ENCODE measurements around the gene FLACC1.

FLACC1 gene

GRCh38 chr2:201357221-201357620 lies at the start of gene FLACC1:
TSS of gene FLACC1 (minus strand) at chr2:201357345. CDS start at chr2:201351404, 5,941 bp downstream.
- in situ Hi-C loops (cut with HindIII; ENCODE audit: low sequenced_read_pairs): no loop called here

GRCh38 chr2:201406077-201406662 lies 49.0 kb upstream of the FLACC1 start:
- in situ Hi-C loops (cut with HindIII; ENCODE audit: low sequenced_read_pairs): no loop called here

- in situ Hi-C loops (cut with HindIII; ENCODE audit: low sequenced_read_pairs): no loop called here
These were observed 47.6 kb upstream of the FLACC1 start for GRCh38 chr2:201404699-201405280.

- in situ Hi-C loops (cut with HindIII; ENCODE audit: low sequenced_read_pairs): no loop called here
These were observed 46.7 kb upstream of the FLACC1 start for GRCh38 chr2:201403880-201404279.

GRCh38 chr2:201402651-201403562 lies 45.8 kb upstream of the FLACC1 start:
- in situ Hi-C loops (cut with HindIII; ENCODE audit: low sequenced_read_pairs): no loop called here

- in situ Hi-C loops (cut with HindIII; ENCODE audit: low sequenced_read_pairs): no loop called here
These were observed 44.7 kb upstream of the FLACC1 start for GRCh38 chr2:201401815-201402214.

GRCh38 chr2:201396595-201396994 lies 39.5 kb upstream of the FLACC1 start:
- in situ Hi-C loops (cut with HindIII; ENCODE audit: low sequenced_read_pairs): no loop called here

GRCh38 chr2:201383136-201383535 lies 26.0 kb upstream of the FLACC1 start:
- in situ Hi-C loops (cut with HindIII; ENCODE audit: low sequenced_read_pairs): loop anchor here (10.0 kb wide), 1 partner anchor 62 kb away; no protein-coding TSS in a partner anchor

GRCh38 chr2:201378496-201379397 lies 21.6 kb upstream of the FLACC1 start:
- in situ Hi-C loops (cut with HindIII; ENCODE audit: low sequenced_read_pairs): no loop called here

GRCh38 chr2:201377218-201377617 lies 20.1 kb upstream of the FLACC1 start:
- in situ Hi-C loops (cut with HindIII; ENCODE audit: low sequenced_read_pairs): no loop called here

- in situ Hi-C loops (cut with HindIII; ENCODE audit: low sequenced_read_pairs): loop anchor here (10.0 kb wide), 1 partner anchor 455 kb away; no protein-coding TSS in a partner anchor
These were observed 12.6 kb upstream of the FLACC1 start for GRCh38 chr2:201369775-201370174.

GRCh38 chr2:201369318-201369717 lies 12.2 kb upstream of the FLACC1 start:
- in situ Hi-C loops (cut with HindIII; ENCODE audit: low sequenced_read_pairs): loop anchor here (10.0 kb wide), 1 partner anchor 455 kb away; no protein-coding TSS in a partner anchor

GRCh38 chr2:201366146-201366545 lies 9.0 kb upstream of the FLACC1 start:
- in situ Hi-C loops (cut with HindIII; ENCODE audit: low sequenced_read_pairs): loop anchor here (10.0 kb wide), 1 partner anchor 451 kb away; no protein-coding TSS in a partner anchor

GRCh38 chr2:201363857-201364560 lies 6.9 kb upstream of the FLACC1 start:
- in situ Hi-C loops (cut with HindIII; ENCODE audit: low sequenced_read_pairs): loop anchor here (5.0 to 10.0 kb wide), 2 partner anchors 97 to 449 kb away; no protein-coding TSS in a partner anchor

- in situ Hi-C loops (cut with HindIII; ENCODE audit: low sequenced_read_pairs): loop anchor here (5.0 to 10.0 kb wide), 2 partner anchors 95 to 448 kb away; no protein-coding TSS in a partner anchor
These were observed 5.3 kb upstream of the FLACC1 start for GRCh38 chr2:201362396-201362795.

GRCh38 chr2:201361078-201361733 lies 4.1 kb upstream of the FLACC1 start:
- in situ Hi-C loops (cut with HindIII; ENCODE audit: low sequenced_read_pairs): loop anchor here (5.0 to 10.0 kb wide), 2 partner anchors 94 to 446 kb away; no protein-coding TSS in a partner anchor

GRCh38 chr2:201360256-201360655 lies 3.1 kb upstream of the FLACC1 start:
- in situ Hi-C loops (cut with HindIII; ENCODE audit: low sequenced_read_pairs): loop anchor here (5.0 to 10.0 kb wide), 2 partner anchors 93 to 445 kb away; no protein-coding TSS in a partner anchor

- in situ Hi-C loops (cut with HindIII; ENCODE audit: low sequenced_read_pairs): no loop called here
These were observed 1.5 kb upstream of the FLACC1 start for GRCh38 chr2:201358684-201359083.

GRCh38 chr2:201353116-201353515 lies 4.0 kb downstream of the FLACC1 start:
- in situ Hi-C loops (cut with HindIII; ENCODE audit: low sequenced_read_pairs): no loop called here
